HepG2 (cell line): Measurements from ENCODE around the gene ATG13. TPM values are rescaled to one million over a fixed set of nuclear protein-coding genes. Genes with fewer than 3 reads are reported as not detected.

Experiments
- ATAC-seq: fragments of 200-7000 bp; cut with Tn5 transposase; 3 replicates; pipeline ENCODE4 v1.9.1; 2020; ENCODE audit warnings: mild to moderate bottlenecking, moderate library complexity
- BruUV-seq: library from RNA; stranded (reverse); fragments of 400-500 nt; replicated peaks from 2 replicates; lab custom pipeline; 2021; lab: Mats Ljungman, UMichigan
- CTCF ChIA-PET: fragments of 300-600 bp; formaldehyde crosslinking; extraction: SDS; loops from one replicate; lab custom pipeline; 2021; ENCODE audit warnings: low total read pairs, inconsistent platforms, low intra/inter-chr PET ratio; lab: Yijun Ruan, JAX
- POLR2A ChIA-PET: fragments of 350-600 bp; sonication (Branson Sonifier 250); formaldehyde crosslinking; loops from one replicate; lab custom pipeline; 2020; ENCODE audit warnings: antibody characterized with exemption, inconsistent platforms; lab: Yijun Ruan, JAX
- DNase-seq: peaks from one replicate; pipeline ENCODE4 v3.0.0-alpha.2; 2015; ENCODE audit warnings: low spot score
- FAIRE-seq: peaks from 3 replicates; lab custom pipeline; 2011; peaks lifted over from hg19 to GRCh38; lab: Jason Lieb, UNC
- H2AFZ ChIP-seq: one replicate; pipeline ENCODE4 v1.6.1; 2011; ENCODE audit warnings: low read length, inconsistent platforms
- H3K27ac ChIP-seq: fragments of 300-600 bp; 3 replicates; pipeline ENCODE4 v1.8.0; 2011; ENCODE audit warnings: mixed run types, mild to moderate bottlenecking, mixed read lengths, low read length, inconsistent platforms; ENCODE audit not compliant: insufficient read depth; ENCODE audit errors: extremely low read length
- H3K27me3 ChIP-seq, 2 experiments: fragments of 200-600 bp in 1 of 2; 2 replicates in 1 of 2; 3 replicates in 1 of 2; pipeline versions ENCODE4 v1.6.0 to v1.8.0; 2011; ENCODE audit warnings: low read length in 2 of 2, mild to moderate bottlenecking in 2 of 2, moderate library complexity in 2 of 2, inconsistent platforms in 1 of 2; ENCODE audit not compliant: insufficient read depth in 2 of 2, control insufficient read depth in 1 of 2
- H3K36me3 ChIP-seq, 2 experiments: fragments of 200-600 bp in 1 of 2; replicated peaks in 1 of 2; 2 replicates in 1 of 2; 3 replicates in 1 of 2; pipeline versions ENCODE4 v1.5.1 to v1.8.0; 2011; ENCODE audit warnings: low read length in 2 of 2, inconsistent platforms in 1 of 2; ENCODE audit not compliant: insufficient read depth in 2 of 2, control insufficient read depth in 1 of 2
- H3K4me1 ChIP-seq: 2 replicates; pipeline ENCODE4 v1.5.1; 2012; ENCODE audit warnings: low read length, inconsistent platforms; ENCODE audit not compliant: insufficient read depth
- H3K4me2 ChIP-seq: 2 replicates; pipeline ENCODE4 v1.6.0; 2011; ENCODE audit warnings: low read depth, low read length, inconsistent platforms
- H3K4me3 ChIP-seq, 3 experiments: fragments of 200-600 bp in 1 of 3; sonication (generic), shearing (Covaris generic) in 1 of 3; replicated peaks in 1 of 3; 2 replicates each; pipeline ENCODE4 v1.5.1; 2011 to 2016; ENCODE audit warnings: low read length in 3 of 3, inconsistent platforms in 2 of 3, low read depth in 2 of 3, mild to moderate bottlenecking in 2 of 3, control low read depth in 1 of 3, mixed read lengths in 1 of 3; ENCODE audit not compliant: insufficient read depth in 1 of 3
- H3K79me2 ChIP-seq: one replicate; pipeline ENCODE4 v1.6.1; 2011; ENCODE audit warnings: low read length, inconsistent platforms; ENCODE audit not compliant: insufficient read depth
- H3K9ac ChIP-seq: 2 replicates; pipeline ENCODE4 v1.6.0; 2011; ENCODE audit warnings: mild to moderate bottlenecking, low read depth, low read length, inconsistent platforms; ENCODE audit not compliant: insufficient read depth
- H3K9me3 ChIP-seq: 2 replicates; pipeline ENCODE4 v1.5.1; 2012; ENCODE audit warnings: mild to moderate bottlenecking, low read length
- H4K20me1 ChIP-seq: 2 replicates; pipeline ENCODE4 v1.6.0; 2011; ENCODE audit warnings: inconsistent platforms, mild to moderate bottlenecking, low read length, moderate library complexity; ENCODE audit not compliant: insufficient read depth
- FUBP1 ChIP-seq: sonication (generic); formaldehyde crosslinking; IDR thresholded peaks from 2 replicates; pipeline ENCODE4 v1.5.1; 2020; ENCODE audit warnings: missing genetic modification reagents, mild to moderate bottlenecking, borderline replicate concordance
- MLLT10 ChIP-seq: sonication (generic); formaldehyde crosslinking; IDR thresholded peaks from 2 replicates; pipeline ENCODE4 v1.4.0; 2020; ENCODE audit warnings: missing genetic modification reagents
- NFRKB ChIP-seq: fragments of 450-650 bp; IDR thresholded peaks from 2 replicates; pipeline ENCODE4 v1.6.1; 2017
- ZNF101 ChIP-seq: sonication (generic); formaldehyde crosslinking; IDR thresholded peaks from 2 replicates; pipeline ENCODE4 v1.4.0; 2020; ENCODE audit warnings: mild to moderate bottlenecking, low read depth, missing genetic modification reagents, borderline replicate concordance
- ZNF652 ChIP-seq: IDR thresholded peaks from 2 replicates; pipeline ENCODE4 v1.6.1; 2016; ENCODE audit warnings: low read depth, borderline replicate concordance
- WGBS: methylation state at CpG from one replicate; pipeline ENCODE4 v1.1.6; 2017; ENCODE audit warnings: low lambda C conversion rate; 5-methylcytosine and 5-hydroxymethylcytosine counted together
- in situ Hi-C: cut with HindIII; loops from 2 replicates; pipeline ENCODE4 v1.10.0; 2017; ENCODE audit warnings: low pct_unique_long_range_greater_than_20kb; ENCODE audit not compliant: extremely low pct_ligation_motif_present
- intact Hi-C: fragments of 100-400 bp; cut with micrococcal nuclease; formaldehyde crosslinking; loops from one replicate; pipeline ENCODE4 v1.10.0; 2022; ENCODE audit not compliant: unreplicated experiment
- polyA plus RNA-seq, 8 experiments: library from polyadenylated mRNA; depleted of rRNA in 3 of 8; stranded (reverse) in 7 of 8; unstranded in 1 of 8; fragments of >200 nt; fragmentation: Illumina TruSeq in 4 of 8; extraction: Trizol in 4 of 8; gene quantifications; 2 replicates each; pipeline versions ENCODE4 v1.2.1 to v1.2.3, GENCODE V29; 2011 to 2016; ENCODE audit warnings: low read depth in 4 of 8, missing spikeins in 1 of 8, mixed read lengths in 1 of 8; ENCODE audit not compliant: insufficient read depth in 1 of 8
- total RNA-seq, 5 experiments: library from RNA; depleted of rRNA; stranded (reverse); fragments of >200 nt; fragmentation: Illumina TruSeq; extraction: Trizol; gene quantifications; 2 replicates each; pipeline ENCODE4 v1.2.3, GENCODE V29; 2016; ENCODE audit warnings: low read depth in 1 of 5
- TF ChIP-seq, protein P1 (sequence below): fragments of 450-650 bp; IDR thresholded peaks from 2 replicates; pipeline ENCODE4 v1.6.1; 2017; ENCODE audit warnings: mild to moderate bottlenecking
- TF ChIP-seq, protein P2 (sequence below), 2 experiments: IDR thresholded peaks; 2 replicates each; pipeline ENCODE4 v1.6.1; 2011 to 2012; ENCODE audit warnings: low read length in 2 of 2, borderline replicate concordance in 1 of 2, low read depth in 1 of 2, mild to moderate bottlenecking in 1 of 2, moderate library complexity in 1 of 2

ATG13 gene
- total and polyA plus RNA-seq, 2 of the 13 experiments (the other 11 are each of a cell fraction or from before 2014, with no cell fraction given) = 55.0 to 77.3 TPM

GRCh38 chr11:46664612-46665011 lies 47.3 kb downstream of the ATG13 start:
- no peak overlapping the region for H3K27ac ChIP-seq
- no peaks in the 10 kb centered on the region for H4K20me1 ChIP-seq
- no peak for TF ChIP-seq ZNF101 (CRISPR knock-in tag)
- TF ChIP-seq, protein P1, sequence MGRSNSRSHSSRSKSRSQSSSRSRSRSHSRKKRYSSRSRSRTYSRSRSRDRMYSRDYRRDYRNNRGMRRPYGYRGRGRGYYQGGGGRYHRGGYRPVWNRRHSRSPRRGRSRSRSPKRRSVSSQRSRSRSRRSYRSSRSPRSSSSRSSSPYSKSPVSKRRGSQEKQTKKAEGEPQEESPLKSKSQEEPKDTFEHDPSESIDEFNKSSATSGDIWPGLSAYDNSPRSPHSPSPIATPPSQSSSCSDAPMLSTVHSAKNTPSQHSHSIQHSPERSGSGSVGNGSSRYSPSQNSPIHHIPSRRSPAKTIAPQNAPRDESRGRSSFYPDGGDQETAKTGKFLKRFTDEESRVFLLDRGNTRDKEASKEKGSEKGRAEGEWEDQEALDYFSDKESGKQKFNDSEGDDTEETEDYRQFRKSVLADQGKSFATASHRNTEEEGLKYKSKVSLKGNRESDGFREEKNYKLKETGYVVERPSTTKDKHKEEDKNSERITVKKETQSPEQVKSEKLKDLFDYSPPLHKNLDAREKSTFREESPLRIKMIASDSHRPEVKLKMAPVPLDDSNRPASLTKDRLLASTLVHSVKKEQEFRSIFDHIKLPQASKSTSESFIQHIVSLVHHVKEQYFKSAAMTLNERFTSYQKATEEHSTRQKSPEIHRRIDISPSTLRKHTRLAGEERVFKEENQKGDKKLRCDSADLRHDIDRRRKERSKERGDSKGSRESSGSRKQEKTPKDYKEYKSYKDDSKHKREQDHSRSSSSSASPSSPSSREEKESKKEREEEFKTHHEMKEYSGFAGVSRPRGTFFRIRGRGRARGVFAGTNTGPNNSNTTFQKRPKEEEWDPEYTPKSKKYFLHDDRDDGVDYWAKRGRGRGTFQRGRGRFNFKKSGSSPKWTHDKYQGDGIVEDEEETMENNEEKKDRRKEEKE = no peak
- no peak for TF ChIP-seq NFRKB
- TF ChIP-seq, all 625 proteins: peak for 0
- no peaks in the 10 kb centered on the region for H3K9me3 ChIP-seq
- POLR2A ChIA-PET = no interaction called here
- H3K36me3 ChIP-seq = peaks cover 37 to 88% of the 10 kb centered on the region in 2 experiments
- in situ Hi-C loops (no loop called here), intact Hi-C loops (no loop called here)
- 77% methylated on average over 6 of the region's 6 CpGs for WGBS
- H2AFZ ChIP-seq = no peak overlapping the region
- no peak overlapping the region for H3K4me3 ChIP-seq
- H3K4me2 ChIP-seq = no peak overlapping the region
- no peaks in the 10 kb centered on the region for H3K79me2 ChIP-seq
- no peak overlapping the region for H3K9ac ChIP-seq
- ATAC-seq (no peak), FAIRE-seq (no peak), DNase-seq (no peak)
- BruUV-seq = no TSS peak
- no peaks in the 10 kb centered on the region for H3K27me3 ChIP-seq
- CTCF ChIA-PET = no interaction called here
- H3K4me1 ChIP-seq = no peaks in the 10 kb centered on the region

GRCh38 chr11:46665356-46665755 lies 48.0 kb downstream of the ATG13 start:
- CTCF ChIA-PET = no interaction called here
- Histone ChIP-seq H3K9ac (no peak overlapping the region), H4K20me1 (no peaks in the 10 kb centered on the region), H3K36me3 (peaks cover 38 to 87% of the 10 kb centered on the region in 2 experiments), H3K9me3 (no peaks in the 10 kb centered on the region), H3K79me2 (no peaks in the 10 kb centered on the region), H3K4me2 (no peak overlapping the region), H3K27ac (no peak overlapping the region), H3K4me3 (no peak overlapping the region), H3K27me3 (no peaks in the 10 kb centered on the region), H2AFZ (no peak overlapping the region), H3K4me1 (no peaks in the 10 kb centered on the region)
- DNase-seq = no peak
- FAIRE-seq = no peak
- in situ Hi-C loops = no loop called here
- POLR2A ChIA-PET = interaction anchor here (0.7 kb wide), 1 partner anchor 51 kb away, joined by 3 read pairs; no protein-coding TSS in a partner anchor
- 100% methylated on average over 1 of the region's 1 CpG for WGBS
- ATAC-seq = no peak
- BruUV-seq = no TSS peak
- intact Hi-C loops = no loop called here
- TF ChIP-seq, protein P2, sequence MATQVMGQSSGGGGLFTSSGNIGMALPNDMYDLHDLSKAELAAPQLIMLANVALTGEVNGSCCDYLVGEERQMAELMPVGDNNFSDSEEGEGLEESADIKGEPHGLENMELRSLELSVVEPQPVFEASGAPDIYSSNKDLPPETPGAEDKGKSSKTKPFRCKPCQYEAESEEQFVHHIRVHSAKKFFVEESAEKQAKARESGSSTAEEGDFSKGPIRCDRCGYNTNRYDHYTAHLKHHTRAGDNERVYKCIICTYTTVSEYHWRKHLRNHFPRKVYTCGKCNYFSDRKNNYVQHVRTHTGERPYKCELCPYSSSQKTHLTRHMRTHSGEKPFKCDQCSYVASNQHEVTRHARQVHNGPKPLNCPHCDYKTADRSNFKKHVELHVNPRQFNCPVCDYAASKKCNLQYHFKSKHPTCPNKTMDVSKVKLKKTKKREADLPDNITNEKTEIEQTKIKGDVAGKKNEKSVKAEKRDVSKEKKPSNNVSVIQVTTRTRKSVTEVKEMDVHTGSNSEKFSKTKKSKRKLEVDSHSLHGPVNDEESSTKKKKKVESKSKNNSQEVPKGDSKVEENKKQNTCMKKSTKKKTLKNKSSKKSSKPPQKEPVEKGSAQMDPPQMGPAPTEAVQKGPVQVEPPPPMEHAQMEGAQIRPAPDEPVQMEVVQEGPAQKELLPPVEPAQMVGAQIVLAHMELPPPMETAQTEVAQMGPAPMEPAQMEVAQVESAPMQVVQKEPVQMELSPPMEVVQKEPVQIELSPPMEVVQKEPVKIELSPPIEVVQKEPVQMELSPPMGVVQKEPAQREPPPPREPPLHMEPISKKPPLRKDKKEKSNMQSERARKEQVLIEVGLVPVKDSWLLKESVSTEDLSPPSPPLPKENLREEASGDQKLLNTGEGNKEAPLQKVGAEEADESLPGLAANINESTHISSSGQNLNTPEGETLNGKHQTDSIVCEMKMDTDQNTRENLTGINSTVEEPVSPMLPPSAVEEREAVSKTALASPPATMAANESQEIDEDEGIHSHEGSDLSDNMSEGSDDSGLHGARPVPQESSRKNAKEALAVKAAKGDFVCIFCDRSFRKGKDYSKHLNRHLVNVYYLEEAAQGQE (IDR thresholded peaks at IDR 0.05; ENCODE audit: borderline replicate concordance in 1 of 2, low read depth in 1 of 2, low read length in 2 of 2) = no peak
- TF ChIP-seq MLLT10 (CRISPR knock-in tag) = no peak
- TF ChIP-seq ZNF652 = no peak
- no peak for TF ChIP-seq FUBP1 (CRISPR knock-in tag)
